ENCODE data around the gene ISCU. TPM values are rescaled to one million over a fixed set of nuclear protein-coding genes. Genes with fewer than 3 reads are reported as not detected.

The ISCU gene
- total and polyA plus RNA-seq, 2 donors (not counting 3 experiments of a cell fraction or from before 2014, with no cell fraction given), result 74.8 to 78.6 TPM

GRCh38 chr12:108563804-108564151 is 1.4 kb downstream of the ISCU start:
- Histone ChIP-seq H3K9me3 (replicated peaks; ENCODE audit: control insufficient read depth, insufficient read depth, low read length) (no peaks in the 10 kb centered on the region), H3K4me3 (replicated peaks in 1 of 3; ENCODE audit: insufficient read depth in 1 of 3, low read depth in 1 of 3, low read length in 3 of 3) (peak overlapping the region in 1 of 3 experiments; percentile 66), H3K4me2 (ENCODE audit: insufficient read depth, low read length) (peak overlapping the region; percentile 75), H3K79me2 (ENCODE audit: control insufficient read depth, insufficient read depth, low read length) (peaks cover 25% of the 10 kb centered on the region), H3K27ac (ENCODE audit: insufficient read depth, low read depth, low read length) (peak overlapping the region; percentile 2), H2AFZ (ENCODE audit: low read depth, low read length) (no peak overlapping the region), H3K9me1 (replicated peaks; ENCODE audit: control insufficient read depth, extremely low read depth, insufficient read depth, low read length) (no peaks in the 10 kb centered on the region), H3K4me1 (ENCODE audit: control insufficient read depth, extremely low read depth, insufficient read depth, low read length) (peaks cover 37% of the 10 kb centered on the region), H3K9ac (replicated peaks; ENCODE audit: extremely low read depth, insufficient read depth, low read length) (no peak overlapping the region), H3K36me3 (ENCODE audit: control insufficient read depth in 2 of 2, extremely low read depth in 1 of 2, insufficient read depth in 2 of 2, low read length in 2 of 2) (peaks cover 14 to 16% of the 10 kb centered on the region in 2 experiments), H3K27me3 (ENCODE audit: control insufficient read depth in 2 of 2, insufficient read depth in 2 of 2, low read length in 2 of 2) (no peaks in the 10 kb centered on the region), H4K20me1 (replicated peaks; ENCODE audit: control insufficient read depth, extremely low read depth, insufficient read depth, low read length) (no peaks in the 10 kb centered on the region)
- no peak for DNase-seq (ENCODE audit: low read depth, low spot score)
- no TSS peak for BruUV-seq (replicated peaks)
- intact Hi-C loops (cut with micrococcal nuclease) (loop anchor here (1.0 to 5.0 kb wide), 10 partner anchors 55 to 549 kb away; partner anchors contain the start of genes ALKBH2 and CORO1C), dilution Hi-C loops (cut with MboI; ENCODE audit: extremely low pct_ligation_motif_present, low sequenced_read_pairs) (no loop called here)
- CTCF ChIA-PET, result interaction anchor here (0.9 to 3.1 kb wide), 6 partner anchors 54 to 529 kb away, joined by 3 to 55 read pairs (median 5); partner anchors contain the start of gene ALKBH2
- POLR2A ChIA-PET, result no interaction called here
- FAIRE-seq, result no peak
- TF ChIP-seq GATA2 (IDR thresholded peaks at IDR 0.05; ENCODE audit: insufficient read depth, insufficient read length, low read depth, low read length) (no peak), MAX (IDR thresholded peaks at IDR 0.05; ENCODE audit: insufficient read depth, insufficient read length) (no peak), POLR2A (IDR thresholded peaks at IDR 0.05; ENCODE audit: low read depth, low read length) (no peak), JUN (IDR thresholded peaks at IDR 0.05; ENCODE audit: borderline replicate concordance, insufficient read depth, insufficient read length, low read depth) (no peak), MYC (IDR thresholded peaks at IDR 0.05; ENCODE audit: low read depth, low read length) (no peak), CTCF (IDR thresholded peaks at IDR 0.05; ENCODE audit: extremely low read depth in 1 of 2, insufficient read depth in 1 of 2, low read depth in 1 of 2, low read length in 2 of 2) (no peak), FOS (IDR thresholded peaks at IDR 0.05; ENCODE audit: borderline replicate concordance, insufficient read depth, low read length) (no peak), POLR2AphosphoS5 (IDR thresholded peaks at IDR 0.05; ENCODE audit: insufficient read depth, low read depth, low read length) (no peak), EZH2 (IDR thresholded peaks at IDR 0.05; ENCODE audit: borderline replicate concordance, low read depth, low read length, severe bottlenecking) (no peak)
